SK-N-SH (cell line): ENCODE measurements around the gene DENND5B. TPM values are rescaled to one million over a fixed set of nuclear protein-coding genes. Genes with fewer than 3 reads are reported as not detected.

Experiments
- CTCF ChIA-PET: fragments of 300-600, 350-600 bp; formaldehyde crosslinking; extraction: SDS; loops from one replicate; lab custom pipeline; 2021; lab: Yijun Ruan, JAX
- POLR2A ChIA-PET: fragments of 350-600 bp; sonication (Branson Sonifier 250); formaldehyde crosslinking; extraction: SDS; loops from one replicate; lab custom pipeline; 2020; ENCODE audit warnings: antibody characterized with exemption, inconsistent platforms; lab: Yijun Ruan, JAX
- DNase-seq: peaks from one replicate; pipeline ENCODE4 v3.0.0; 2012
- H2AFZ ChIP-seq: fragments of 200-600 bp; sonication (generic); 2 replicates; pipeline ENCODE4 v1.8.1; 2016; ENCODE audit warnings: antibody characterized with exemption, mild to moderate bottlenecking, low read depth
- H3F3A ChIP-seq: fragments of 200-600 bp; sonication (generic); replicated peaks from 2 replicates; pipeline ENCODE3; 2016; ENCODE audit warnings: antibody characterized with exemption, mild to moderate bottlenecking; ENCODE audit not compliant: insufficient read depth
- H3K27ac ChIP-seq, 2 experiments: fragments of 200-500 bp in 1 of 2; fragments of 200-600 bp in 1 of 2; sonication (Bioruptor generic) in 1 of 2; sonication (generic), shearing (Covaris generic) in 1 of 2; 2 replicates each; pipeline versions ENCODE4 v1.5.1 to v1.6.1; 2014 to 2016; ENCODE audit warnings: low read depth in 2 of 2, inconsistent platforms in 1 of 2, low read length in 1 of 2, mild to moderate bottlenecking in 1 of 2, mixed read lengths in 1 of 2
- H3K27me3 ChIP-seq: fragments of 200-600 bp; sonication (generic), shearing (Covaris generic); 2 replicates; pipeline ENCODE4 v1.6.1; 2016; ENCODE audit warnings: mixed run types; ENCODE audit not compliant: insufficient read depth
- H3K36me3 ChIP-seq, 2 experiments: fragments of 200-500 bp in 1 of 2; fragments of 200-600 bp in 1 of 2; sonication (Bioruptor generic) in 1 of 2; sonication (generic) in 1 of 2; replicated peaks in 1 of 2; 2 replicates each; pipeline versions ENCODE3 to v1.5.1; 2014 to 2016; ENCODE audit warnings: low read length in 1 of 2, mild to moderate bottlenecking in 1 of 2; ENCODE audit not compliant: insufficient read depth in 2 of 2, control insufficient read depth in 1 of 2
- H3K4me1 ChIP-seq, 2 experiments: fragments of 200-500 bp in 1 of 2; fragments of 200-600 bp in 1 of 2; sonication (Bioruptor generic) in 1 of 2; sonication (generic), shearing (Covaris generic) in 1 of 2; 2 replicates each; pipeline versions ENCODE4 v1.5.1 to v1.6.1; 2014 to 2016; ENCODE audit warnings: low read depth in 1 of 2, low read length in 1 of 2, mixed run types in 1 of 2; ENCODE audit not compliant: insufficient read depth in 2 of 2, control insufficient read depth in 1 of 2
- H3K4me2 ChIP-seq: fragments of 200-600 bp; sonication (generic), shearing (Covaris generic); 2 replicates; pipeline ENCODE4 v1.6.1; 2017; ENCODE audit warnings: mixed run types
- H3K4me3 ChIP-seq, 2 experiments: fragments of 200-500 bp in 1 of 2; fragments of 200-600 bp in 1 of 2; sonication (Bioruptor generic) in 1 of 2; sonication (generic), shearing (Covaris generic) in 1 of 2; 2 replicates each; pipeline versions ENCODE4 v1.5.1 to v1.8.1; 2014 to 2016; ENCODE audit warnings: low read depth in 2 of 2, inconsistent platforms in 1 of 2, low read length in 1 of 2, mild to moderate bottlenecking in 1 of 2, mixed read lengths in 1 of 2, moderate library complexity in 1 of 2
- H3K79me2 ChIP-seq: fragments of 200-600 bp; sonication (generic); 2 replicates; pipeline ENCODE4 v1.8.1; 2017; ENCODE audit warnings: mild to moderate bottlenecking; ENCODE audit not compliant: insufficient read depth
- H3K9ac ChIP-seq: fragments of 200-600 bp; sonication (generic); 2 replicates; pipeline ENCODE4 v1.6.1; 2017; ENCODE audit warnings: mixed run types
- H3K9me2 ChIP-seq: fragments of 200-600 bp; sonication (generic); 2 replicates; pipeline ENCODE4 v1.6.1; 2017; ENCODE audit warnings: mixed run types
- H3K9me3 ChIP-seq: fragments of 200-600 bp; sonication (generic); 2 replicates; pipeline ENCODE4 v1.6.1; 2017; ENCODE audit warnings: mixed run types, mild to moderate bottlenecking, moderate library complexity
- H4K20me1 ChIP-seq: fragments of 200-600 bp; sonication (generic); 2 replicates; pipeline ENCODE4 v1.6.1; 2017; ENCODE audit warnings: mild to moderate bottlenecking, mixed run types; ENCODE audit not compliant: insufficient read depth
- EP300 ChIP-seq, 2 experiments: IDR thresholded peaks; 2 replicates each; pipeline versions ENCODE4 v1.4.0 to v1.6.1; 2012; ENCODE audit warnings: borderline replicate concordance in 1 of 2, low read depth in 1 of 2, low read length in 1 of 2
- EZH2phosphoT487 ChIP-seq: fragments of 200-600 bp; sonication (generic); IDR thresholded peaks from 2 replicates; pipeline ENCODE4 v1.6.1; 2017; ENCODE audit warnings: low read depth, mixed run types, mild to moderate bottlenecking, antibody characterized with exemption, moderate library complexity, borderline replicate concordance
- FOSL2 ChIP-seq: IDR thresholded peaks from 2 replicates; pipeline ENCODE4 v1.4.0; 2012; ENCODE audit warnings: low read depth, mild to moderate bottlenecking, moderate library complexity, borderline replicate concordance
- FOXJ3 ChIP-seq: sonication (generic); formaldehyde crosslinking; IDR thresholded peaks from 2 replicates; pipeline ENCODE4 v1.5.1; 2020; ENCODE audit warnings: mild to moderate bottlenecking, missing genetic modification reagents
- FOXM1 ChIP-seq: IDR thresholded peaks from 2 replicates; pipeline ENCODE4 v1.4.0; 2012; ENCODE audit warnings: low read depth, mild to moderate bottlenecking
- GABPA ChIP-seq: IDR thresholded peaks from 2 replicates; pipeline ENCODE4 v1.4.0; 2012; ENCODE audit warnings: low read depth, mild to moderate bottlenecking
- GATA2 ChIP-seq: sonication (generic); formaldehyde crosslinking; IDR thresholded peaks from 2 replicates; pipeline ENCODE4 v1.5.0; 2020; ENCODE audit warnings: mild to moderate bottlenecking, missing genetic modification reagents
- JUND ChIP-seq: IDR thresholded peaks from 2 replicates; pipeline ENCODE4 v1.4.0; 2012
- MXI1 ChIP-seq: IDR thresholded peaks from 2 replicates; pipeline ENCODE4 v1.6.1; 2012; ENCODE audit warnings: mild to moderate bottlenecking, low read depth, low read length, improper control_type of control experiment
- POLR2AphosphoS5 ChIP-seq: IDR thresholded peaks from 2 replicates; pipeline ENCODE4 v1.6.1; 2012; ENCODE audit warnings: low read depth, low read length
- RAD21 ChIP-seq: IDR thresholded peaks from 2 replicates; pipeline ENCODE4 v1.6.1; 2012; ENCODE audit warnings: mild to moderate bottlenecking, low read length
- RXRA ChIP-seq: IDR thresholded peaks from 2 replicates; pipeline ENCODE4 v1.4.0; 2012; ENCODE audit warnings: low read depth, mild to moderate bottlenecking, borderline replicate concordance
- SIN3A ChIP-seq: IDR thresholded peaks from 2 replicates; pipeline ENCODE4 v1.6.1; 2012; ENCODE audit warnings: low read depth, mild to moderate bottlenecking, low read length, moderate library complexity, borderline replicate concordance
- TCF12 ChIP-seq: IDR thresholded peaks from 2 replicates; pipeline ENCODE4 v1.4.0; 2012
- TEAD4 ChIP-seq: IDR thresholded peaks from 2 replicates; pipeline ENCODE4 v1.4.0; 2012; ENCODE audit warnings: mild to moderate bottlenecking, borderline replicate concordance; ENCODE audit not compliant: insufficient read depth
- WGBS: methylation state at CpG from one replicate; pipeline ENCODE4 v1.1.6; 2017; ENCODE audit warnings: low lambda C conversion rate; 5-methylcytosine and 5-hydroxymethylcytosine counted together
- polyA plus RNA-seq, 3 experiments: library from polyadenylated mRNA; depleted of rRNA; stranded (reverse); fragments of >200 nt; gene quantifications; 2 replicates each; pipeline ENCODE4 v1.2.3, GENCODE V29; 2012
- TF ChIP-seq, protein P1 (sequence below): fragments of 150-350 bp; IDR thresholded peaks from 2 replicates; pipeline ENCODE4 v1.6.1; 2017; ENCODE audit warnings: antibody characterized with exemption, low read length, low read depth, borderline replicate concordance
- TF ChIP-seq, protein P2 (sequence below): IDR thresholded peaks from 2 replicates; pipeline ENCODE4 v1.4.0; 2012; ENCODE audit warnings: low read depth, borderline replicate concordance
- TF ChIP-seq, protein P3 (sequence below): fragments of 200-600 bp; sonication (generic); IDR thresholded peaks from 2 replicates; pipeline ENCODE4 v1.6.1; 2017; ENCODE audit warnings: antibody characterized with exemption, mild to moderate bottlenecking, moderate library complexity
- TF ChIP-seq, protein P4 (sequence below): IDR thresholded peaks from 2 replicates; pipeline ENCODE4 v1.4.0; 2012; ENCODE audit warnings: low read depth, borderline replicate concordance
- TF ChIP-seq, protein P5 (sequence below): IDR thresholded peaks from 2 replicates; pipeline ENCODE4 v1.6.1; 2012; ENCODE audit warnings: mild to moderate bottlenecking, low read depth, low read length, moderate library complexity

DENND5B gene
- polyA plus RNA-seq, 1 of the 3 experiments (the other 2 are of a cell fraction), result 5.3 TPM

DNA sequence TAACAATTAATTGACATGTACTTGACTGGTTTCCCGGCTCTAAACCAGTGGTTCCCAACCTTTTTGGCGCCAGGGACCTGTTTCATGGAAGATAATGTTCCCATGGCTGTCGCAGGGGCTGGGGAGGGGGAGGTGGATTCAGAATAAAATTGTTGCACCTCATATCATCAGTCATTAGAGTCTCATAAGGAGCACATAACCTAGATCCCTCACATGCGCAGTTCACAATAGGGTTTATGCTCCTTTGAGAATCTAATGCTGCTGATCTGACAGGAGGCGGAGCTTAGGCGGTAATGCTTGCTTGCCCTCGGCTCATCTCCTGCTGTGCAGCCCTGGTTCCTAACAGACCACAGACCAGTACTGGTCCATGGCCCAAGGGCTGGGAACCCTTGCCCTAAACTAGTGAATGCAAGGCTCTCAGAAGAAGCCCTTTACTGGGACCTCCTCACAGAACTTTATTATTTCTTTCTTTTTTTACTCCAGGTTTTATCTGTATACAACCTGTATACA, 178.6 kb downstream of the DENND5B start:
- DNase-seq, result no peak
- Histone ChIP-seq H4K20me1 (no peaks in the 10 kb centered on the region), H3F3A (no peaks in the 10 kb centered on the region), H3K79me2 (no peaks in the 10 kb centered on the region), H3K4me1 (no peaks in the 10 kb centered on the region), H3K27ac (no peak overlapping the region), H3K9me2 (no peaks in the 10 kb centered on the region), H3K4me3 (no peak overlapping the region), H3K9me3 (no peaks in the 10 kb centered on the region), H3K4me2 (no peak overlapping the region)
- WGBS, result 73% methylated on average over 4 of the region's 7 CpGs
- ChIA-PET CTCF (interaction anchor here (0.9 to 1.6 kb wide), 2 partner anchors 9 kb away, joined by 4 to 12 read pairs; no protein-coding TSS in a partner anchor), POLR2A (no interaction called here)
- TF ChIP-seq, protein P1, sequence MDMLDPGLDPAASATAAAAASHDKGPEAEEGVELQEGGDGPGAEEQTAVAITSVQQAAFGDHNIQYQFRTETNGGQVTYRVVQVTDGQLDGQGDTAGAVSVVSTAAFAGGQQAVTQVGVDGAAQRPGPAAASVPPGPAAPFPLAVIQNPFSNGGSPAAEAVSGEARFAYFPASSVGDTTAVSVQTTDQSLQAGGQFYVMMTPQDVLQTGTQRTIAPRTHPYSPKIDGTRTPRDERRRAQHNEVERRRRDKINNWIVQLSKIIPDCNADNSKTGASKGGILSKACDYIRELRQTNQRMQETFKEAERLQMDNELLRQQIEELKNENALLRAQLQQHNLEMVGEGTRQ, result no peak
- TF ChIP-seq, protein P2, sequence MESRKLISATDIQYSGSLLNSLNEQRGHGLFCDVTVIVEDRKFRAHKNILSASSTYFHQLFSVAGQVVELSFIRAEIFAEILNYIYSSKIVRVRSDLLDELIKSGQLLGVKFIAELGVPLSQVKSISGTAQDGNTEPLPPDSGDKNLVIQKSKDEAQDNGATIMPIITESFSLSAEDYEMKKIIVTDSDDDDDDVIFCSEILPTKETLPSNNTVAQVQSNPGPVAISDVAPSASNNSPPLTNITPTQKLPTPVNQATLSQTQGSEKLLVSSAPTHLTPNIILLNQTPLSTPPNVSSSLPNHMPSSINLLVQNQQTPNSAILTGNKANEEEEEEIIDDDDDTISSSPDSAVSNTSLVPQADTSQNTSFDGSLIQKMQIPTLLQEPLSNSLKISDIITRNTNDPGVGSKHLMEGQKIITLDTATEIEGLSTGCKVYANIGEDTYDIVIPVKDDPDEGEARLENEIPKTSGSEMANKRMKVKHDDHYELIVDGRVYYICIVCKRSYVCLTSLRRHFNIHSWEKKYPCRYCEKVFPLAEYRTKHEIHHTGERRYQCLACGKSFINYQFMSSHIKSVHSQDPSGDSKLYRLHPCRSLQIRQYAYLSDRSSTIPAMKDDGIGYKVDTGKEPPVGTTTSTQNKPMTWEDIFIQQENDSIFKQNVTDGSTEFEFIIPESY, result no peak
- TF ChIP-seq, protein P3, sequence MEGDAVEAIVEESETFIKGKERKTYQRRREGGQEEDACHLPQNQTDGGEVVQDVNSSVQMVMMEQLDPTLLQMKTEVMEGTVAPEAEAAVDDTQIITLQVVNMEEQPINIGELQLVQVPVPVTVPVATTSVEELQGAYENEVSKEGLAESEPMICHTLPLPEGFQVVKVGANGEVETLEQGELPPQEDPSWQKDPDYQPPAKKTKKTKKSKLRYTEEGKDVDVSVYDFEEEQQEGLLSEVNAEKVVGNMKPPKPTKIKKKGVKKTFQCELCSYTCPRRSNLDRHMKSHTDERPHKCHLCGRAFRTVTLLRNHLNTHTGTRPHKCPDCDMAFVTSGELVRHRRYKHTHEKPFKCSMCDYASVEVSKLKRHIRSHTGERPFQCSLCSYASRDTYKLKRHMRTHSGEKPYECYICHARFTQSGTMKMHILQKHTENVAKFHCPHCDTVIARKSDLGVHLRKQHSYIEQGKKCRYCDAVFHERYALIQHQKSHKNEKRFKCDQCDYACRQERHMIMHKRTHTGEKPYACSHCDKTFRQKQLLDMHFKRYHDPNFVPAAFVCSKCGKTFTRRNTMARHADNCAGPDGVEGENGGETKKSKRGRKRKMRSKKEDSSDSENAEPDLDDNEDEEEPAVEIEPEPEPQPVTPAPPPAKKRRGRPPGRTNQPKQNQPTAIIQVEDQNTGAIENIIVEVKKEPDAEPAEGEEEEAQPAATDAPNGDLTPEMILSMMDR, result no peak
- TF ChIP-seq GATA2 (CRISPR knock-in tag) (no peak), EP300 (IDR thresholded peaks at IDR 0.05; ENCODE audit: borderline replicate concordance in 1 of 2, low read depth in 1 of 2, low read length in 1 of 2) (no peak), RXRA (no peak), TEAD4 (no peak), FOXJ3 (CRISPR knock-in tag) (no peak), SIN3A (no peak), POLR2AphosphoS5 (no peak), FOSL2 (no peak), TCF12 (no peak), FOXM1 (no peak), GABPA (no peak), RAD21 (no peak), EZH2phosphoT487 (no peak), JUND (no peak), MXI1 (no peak)
- TF ChIP-seq, protein P4, sequence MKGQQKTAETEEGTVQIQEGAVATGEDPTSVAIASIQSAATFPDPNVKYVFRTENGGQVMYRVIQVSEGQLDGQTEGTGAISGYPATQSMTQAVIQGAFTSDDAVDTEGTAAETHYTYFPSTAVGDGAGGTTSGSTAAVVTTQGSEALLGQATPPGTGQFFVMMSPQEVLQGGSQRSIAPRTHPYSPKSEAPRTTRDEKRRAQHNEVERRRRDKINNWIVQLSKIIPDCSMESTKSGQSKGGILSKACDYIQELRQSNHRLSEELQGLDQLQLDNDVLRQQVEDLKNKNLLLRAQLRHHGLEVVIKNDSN, result no peak
- TF ChIP-seq, protein P5, sequence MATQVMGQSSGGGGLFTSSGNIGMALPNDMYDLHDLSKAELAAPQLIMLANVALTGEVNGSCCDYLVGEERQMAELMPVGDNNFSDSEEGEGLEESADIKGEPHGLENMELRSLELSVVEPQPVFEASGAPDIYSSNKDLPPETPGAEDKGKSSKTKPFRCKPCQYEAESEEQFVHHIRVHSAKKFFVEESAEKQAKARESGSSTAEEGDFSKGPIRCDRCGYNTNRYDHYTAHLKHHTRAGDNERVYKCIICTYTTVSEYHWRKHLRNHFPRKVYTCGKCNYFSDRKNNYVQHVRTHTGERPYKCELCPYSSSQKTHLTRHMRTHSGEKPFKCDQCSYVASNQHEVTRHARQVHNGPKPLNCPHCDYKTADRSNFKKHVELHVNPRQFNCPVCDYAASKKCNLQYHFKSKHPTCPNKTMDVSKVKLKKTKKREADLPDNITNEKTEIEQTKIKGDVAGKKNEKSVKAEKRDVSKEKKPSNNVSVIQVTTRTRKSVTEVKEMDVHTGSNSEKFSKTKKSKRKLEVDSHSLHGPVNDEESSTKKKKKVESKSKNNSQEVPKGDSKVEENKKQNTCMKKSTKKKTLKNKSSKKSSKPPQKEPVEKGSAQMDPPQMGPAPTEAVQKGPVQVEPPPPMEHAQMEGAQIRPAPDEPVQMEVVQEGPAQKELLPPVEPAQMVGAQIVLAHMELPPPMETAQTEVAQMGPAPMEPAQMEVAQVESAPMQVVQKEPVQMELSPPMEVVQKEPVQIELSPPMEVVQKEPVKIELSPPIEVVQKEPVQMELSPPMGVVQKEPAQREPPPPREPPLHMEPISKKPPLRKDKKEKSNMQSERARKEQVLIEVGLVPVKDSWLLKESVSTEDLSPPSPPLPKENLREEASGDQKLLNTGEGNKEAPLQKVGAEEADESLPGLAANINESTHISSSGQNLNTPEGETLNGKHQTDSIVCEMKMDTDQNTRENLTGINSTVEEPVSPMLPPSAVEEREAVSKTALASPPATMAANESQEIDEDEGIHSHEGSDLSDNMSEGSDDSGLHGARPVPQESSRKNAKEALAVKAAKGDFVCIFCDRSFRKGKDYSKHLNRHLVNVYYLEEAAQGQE, result no peak
- TF ChIP-seq, all 33 proteins: peak for 0
- Histone ChIP-seq H3K9ac (no peak overlapping the region), H3K36me3 (peaks cover 11 to 23% of the 10 kb centered on the region in 2 experiments), H3K27me3 (no peaks in the 10 kb centered on the region), H2AFZ (no peak overlapping the region)
